HepG2 (cell line): ENCODE results near the gene ATP5F1A. TPM values are rescaled to one million over a fixed set of nuclear protein-coding genes. Genes with fewer than 3 reads are reported as not detected.

Experiments used
- CHCHD3 ChIP-seq: sonication (generic); formaldehyde crosslinking; IDR thresholded peaks from 2 replicates; pipeline ENCODE4 v1.8.0; 2022; ENCODE audit warnings: mild to moderate bottlenecking, missing genetic modification reagents, moderate library complexity
- CREM ChIP-seq, 2 experiments: sonication (generic) in 1 of 2; formaldehyde crosslinking in 1 of 2; IDR thresholded peaks; 2 replicates each; pipeline versions ENCODE4 v1.4.0 to v1.6.1; 2016 to 2020; ENCODE audit warnings: antibody characterized with exemption in 1 of 2, mild to moderate bottlenecking in 1 of 2, missing genetic modification reagents in 1 of 2
- ESRRA ChIP-seq: sonication (generic); formaldehyde crosslinking; IDR thresholded peaks from 2 replicates; pipeline ENCODE4 v1.5.1; 2020; ENCODE audit warnings: mild to moderate bottlenecking, low read depth, missing genetic modification reagents
- FOXK2 ChIP-seq: fragments of 450-650 bp; IDR thresholded peaks from 2 replicates; pipeline ENCODE4 v1.6.1; 2016
- HNF4A ChIP-seq: sonication (generic); formaldehyde crosslinking; IDR thresholded peaks from 2 replicates; pipeline ENCODE4 v1.4.0; 2020; ENCODE audit warnings: missing genetic modification reagents
- IRX3 ChIP-seq: sonication (generic); formaldehyde crosslinking; IDR thresholded peaks from 2 replicates; pipeline ENCODE4 v1.8.1; 2023; ENCODE audit warnings: mild to moderate bottlenecking, low read depth, missing genetic modification reagents, borderline replicate concordance
- LCORL ChIP-seq, 2 experiments: fragments of 450-650 bp in 1 of 2; sonication (generic) in 1 of 2; formaldehyde crosslinking in 1 of 2; IDR thresholded peaks; 2 replicates each; pipeline versions ENCODE4 v1.5.0 to v1.6.1; 2017 to 2020; ENCODE audit warnings: antibody characterized with exemption in 1 of 2, missing genetic modification reagents in 1 of 2
- PRMT3 ChIP-seq: sonication (generic); formaldehyde crosslinking; IDR thresholded peaks from 2 replicates; pipeline ENCODE4 v1.8.1; 2022; ENCODE audit warnings: low read depth, mild to moderate bottlenecking, moderate library complexity, missing genetic modification reagents, borderline replicate concordance
- RARA ChIP-seq: IDR thresholded peaks from 2 replicates; pipeline ENCODE4 v1.6.1; 2016; ENCODE audit warnings: missing genetic modification reagents, missing compliant biosample characterization
- SALL1 ChIP-seq: sonication (generic); formaldehyde crosslinking; IDR thresholded peaks from 2 replicates; pipeline ENCODE4 v1.8.0; 2022; ENCODE audit warnings: mild to moderate bottlenecking, missing genetic modification reagents
- SOX6 ChIP-seq, 2 experiments: fragments of 450-650 bp in 1 of 2; sonication (generic) in 1 of 2; formaldehyde crosslinking in 1 of 2; IDR thresholded peaks; 2 replicates each; pipeline versions ENCODE4 v1.4.0 to v1.6.1; 2017 to 2020; ENCODE audit warnings: antibody characterized with exemption in 1 of 2, mild to moderate bottlenecking in 1 of 2, missing genetic modification reagents in 1 of 2
- TEAD2 ChIP-seq: sonication (generic); formaldehyde crosslinking; IDR thresholded peaks from 2 replicates; pipeline ENCODE4 v1.9.0; 2021; ENCODE audit warnings: missing genetic modification reagents
- ZFP41 ChIP-seq: sonication (generic); formaldehyde crosslinking; IDR thresholded peaks from 2 replicates; pipeline ENCODE4 v1.4.0; 2020; ENCODE audit warnings: mild to moderate bottlenecking, missing genetic modification reagents, borderline replicate concordance
- ZNF256 ChIP-seq: sonication (generic); formaldehyde crosslinking; conservative IDR thresholded peaks from 2 replicates; pipeline ENCODE4 v1.4.0; 2020; ENCODE audit warnings: missing genetic modification reagents
- ZNF317 ChIP-seq: sonication (generic); formaldehyde crosslinking; IDR thresholded peaks from 2 replicates; pipeline ENCODE4 v1.5.0; 2020; ENCODE audit warnings: mild to moderate bottlenecking, missing genetic modification reagents
- ZNF644 ChIP-seq: IDR thresholded peaks from 2 replicates; pipeline ENCODE4 v1.6.1; 2016; ENCODE audit warnings: low read depth
- ZSCAN29 ChIP-seq: sonication (generic); formaldehyde crosslinking; conservative IDR thresholded peaks from 2 replicates; pipeline ENCODE4 v1.4.0; 2020; ENCODE audit warnings: mild to moderate bottlenecking, missing genetic modification reagents
- polyA plus RNA-seq, 8 experiments: library from polyadenylated mRNA; depleted of rRNA in 3 of 8; stranded (reverse) in 7 of 8; unstranded in 1 of 8; fragments of >200 nt; fragmentation: Illumina TruSeq in 4 of 8; extraction: Trizol in 4 of 8; gene quantifications; 2 replicates each; pipeline versions ENCODE4 v1.2.1 to v1.2.3, GENCODE V29; 2011 to 2016; ENCODE audit warnings: low read depth in 4 of 8, missing spikeins in 1 of 8, mixed read lengths in 1 of 8; ENCODE audit not compliant: insufficient read depth in 1 of 8
- total RNA-seq, 5 experiments: library from RNA; depleted of rRNA; stranded (reverse); fragments of >200 nt; fragmentation: Illumina TruSeq; extraction: Trizol; gene quantifications; 2 replicates each; pipeline ENCODE4 v1.2.3, GENCODE V29; 2016; ENCODE audit warnings: low read depth in 1 of 5
- TF ChIP-seq, protein P1 (sequence below): sonication (generic); formaldehyde crosslinking; IDR thresholded peaks from 2 replicates; pipeline ENCODE4; 2020; ENCODE audit warnings: missing genetic modification reagents, mild to moderate bottlenecking, borderline replicate concordance
- TF ChIP-seq, protein P2 (sequence below), 2 experiments: sonication (generic) in 1 of 2; formaldehyde crosslinking in 1 of 2; IDR thresholded peaks; 2 replicates each; pipeline versions ENCODE4 v1.5.1 to v1.6.1; 2011 to 2020; ENCODE audit warnings: borderline replicate concordance in 1 of 2, low read depth in 1 of 2, low read length in 1 of 2, mild to moderate bottlenecking in 1 of 2, missing genetic modification reagents in 1 of 2, moderate library complexity in 1 of 2
- TF ChIP-seq, protein P3 (sequence below): IDR thresholded peaks from 2 replicates; pipeline ENCODE4 v1.4.0; 2020; ENCODE audit warnings: mild to moderate bottlenecking, missing genetic modification reagents

ATP5F1A gene
- total and polyA plus RNA-seq, 2 of the 13 experiments (the other 11 are each of a cell fraction or from before 2014, with no cell fraction given) = 459 to 922 TPM

DNA sequence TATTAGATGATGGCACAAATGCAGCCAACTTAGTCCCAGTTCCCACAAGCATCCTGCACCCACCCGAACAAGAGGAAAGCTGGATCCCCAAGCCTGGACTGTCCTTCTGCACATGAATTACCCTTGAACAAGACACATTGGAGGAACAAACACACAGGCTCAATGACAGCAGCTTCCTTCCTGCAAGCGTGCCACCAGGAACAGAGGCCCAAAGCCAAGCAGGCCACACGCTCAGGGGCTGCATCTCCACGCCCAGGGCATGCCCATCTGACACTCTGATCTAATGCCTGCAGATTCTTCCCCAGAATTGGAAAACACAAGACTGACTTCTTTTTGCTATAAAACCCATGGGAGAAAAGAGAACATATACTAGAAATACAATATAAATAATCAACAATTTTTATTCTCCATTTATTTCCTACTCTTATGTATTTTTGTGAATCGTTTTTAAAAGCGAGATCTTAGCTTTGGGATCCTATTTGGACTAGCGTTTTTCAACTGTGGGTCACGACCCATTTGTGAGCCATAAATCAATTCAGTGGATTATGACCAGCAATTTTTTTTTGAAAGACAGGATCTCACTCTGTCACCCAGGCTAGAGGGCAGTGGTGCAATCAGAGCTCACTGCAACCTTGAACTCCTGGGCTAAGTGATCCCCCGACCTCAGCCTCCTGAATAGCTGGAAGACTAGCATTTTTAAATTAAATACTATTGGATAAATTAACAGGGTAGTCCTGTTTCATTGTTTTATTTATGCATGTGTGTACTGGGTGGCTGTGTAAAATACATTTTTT lies 60.4 kb downstream of the ATP5F1A start (continued):
- TF ChIP-seq, protein P1, sequence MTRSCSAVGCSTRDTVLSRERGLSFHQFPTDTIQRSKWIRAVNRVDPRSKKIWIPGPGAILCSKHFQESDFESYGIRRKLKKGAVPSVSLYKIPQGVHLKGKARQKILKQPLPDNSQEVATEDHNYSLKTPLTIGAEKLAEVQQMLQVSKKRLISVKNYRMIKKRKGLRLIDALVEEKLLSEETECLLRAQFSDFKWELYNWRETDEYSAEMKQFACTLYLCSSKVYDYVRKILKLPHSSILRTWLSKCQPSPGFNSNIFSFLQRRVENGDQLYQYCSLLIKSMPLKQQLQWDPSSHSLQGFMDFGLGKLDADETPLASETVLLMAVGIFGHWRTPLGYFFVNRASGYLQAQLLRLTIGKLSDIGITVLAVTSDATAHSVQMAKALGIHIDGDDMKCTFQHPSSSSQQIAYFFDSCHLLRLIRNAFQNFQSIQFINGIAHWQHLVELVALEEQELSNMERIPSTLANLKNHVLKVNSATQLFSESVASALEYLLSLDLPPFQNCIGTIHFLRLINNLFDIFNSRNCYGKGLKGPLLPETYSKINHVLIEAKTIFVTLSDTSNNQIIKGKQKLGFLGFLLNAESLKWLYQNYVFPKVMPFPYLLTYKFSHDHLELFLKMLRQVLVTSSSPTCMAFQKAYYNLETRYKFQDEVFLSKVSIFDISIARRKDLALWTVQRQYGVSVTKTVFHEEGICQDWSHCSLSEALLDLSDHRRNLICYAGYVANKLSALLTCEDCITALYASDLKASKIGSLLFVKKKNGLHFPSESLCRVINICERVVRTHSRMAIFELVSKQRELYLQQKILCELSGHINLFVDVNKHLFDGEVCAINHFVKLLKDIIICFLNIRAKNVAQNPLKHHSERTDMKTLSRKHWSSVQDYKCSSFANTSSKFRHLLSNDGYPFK (CRISPR knock-in tag) = no peak
- TF ChIP-seq LCORL (IDR thresholded peaks at IDR 0.05) (no peak), LCORL (CRISPR knock-in tag; IDR thresholded peaks at IDR 0.05) (no peak), CREM (IDR thresholded peaks at IDR 0.05) (no peak), CREM (CRISPR knock-in tag; IDR thresholded peaks at IDR 0.05) (no peak), ZNF256 (CRISPR knock-in tag) (no peak), IRX3 (CRISPR knock-in tag) (no peak), ZNF644 (CRISPR knock-in tag) (no peak), CHCHD3 (CRISPR knock-in tag) (no peak), ZSCAN29 (CRISPR knock-in tag) (no peak), ZNF317 (no peak), ESRRA (no peak), RARA (peak; percentile 67; the same call in 1 of the 2 replicates), FOXK2 (no peak), SALL1 (CRISPR knock-in tag) (peak; percentile 38; the same call in 1 of the 2 replicates), SOX6 (IDR thresholded peaks at IDR 0.05) (no peak), SOX6 (CRISPR knock-in tag; IDR thresholded peaks at IDR 0.05) (0 out of 2 replicates have a peak, but pooled peaks have one; percentile 14), ZFP41 (CRISPR knock-in tag) (no peak), PRMT3 (CRISPR knock-in tag) (no peak), TEAD2 (CRISPR knock-in tag) (no peak), HNF4A (CRISPR knock-in tag) (peak; percentile 26; the same call in 1 of the 2 replicates)
- TF ChIP-seq, protein P2, sequence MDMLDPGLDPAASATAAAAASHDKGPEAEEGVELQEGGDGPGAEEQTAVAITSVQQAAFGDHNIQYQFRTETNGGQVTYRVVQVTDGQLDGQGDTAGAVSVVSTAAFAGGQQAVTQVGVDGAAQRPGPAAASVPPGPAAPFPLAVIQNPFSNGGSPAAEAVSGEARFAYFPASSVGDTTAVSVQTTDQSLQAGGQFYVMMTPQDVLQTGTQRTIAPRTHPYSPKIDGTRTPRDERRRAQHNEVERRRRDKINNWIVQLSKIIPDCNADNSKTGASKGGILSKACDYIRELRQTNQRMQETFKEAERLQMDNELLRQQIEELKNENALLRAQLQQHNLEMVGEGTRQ (IDR thresholded peaks at IDR 0.05; ENCODE audit: low read depth, low read length) = no peak
- TF ChIP-seq, protein P2 (CRISPR knock-in tag; IDR thresholded peaks at IDR 0.05; ENCODE audit: borderline replicate concordance) = no peak
- TF ChIP-seq, protein P3, sequence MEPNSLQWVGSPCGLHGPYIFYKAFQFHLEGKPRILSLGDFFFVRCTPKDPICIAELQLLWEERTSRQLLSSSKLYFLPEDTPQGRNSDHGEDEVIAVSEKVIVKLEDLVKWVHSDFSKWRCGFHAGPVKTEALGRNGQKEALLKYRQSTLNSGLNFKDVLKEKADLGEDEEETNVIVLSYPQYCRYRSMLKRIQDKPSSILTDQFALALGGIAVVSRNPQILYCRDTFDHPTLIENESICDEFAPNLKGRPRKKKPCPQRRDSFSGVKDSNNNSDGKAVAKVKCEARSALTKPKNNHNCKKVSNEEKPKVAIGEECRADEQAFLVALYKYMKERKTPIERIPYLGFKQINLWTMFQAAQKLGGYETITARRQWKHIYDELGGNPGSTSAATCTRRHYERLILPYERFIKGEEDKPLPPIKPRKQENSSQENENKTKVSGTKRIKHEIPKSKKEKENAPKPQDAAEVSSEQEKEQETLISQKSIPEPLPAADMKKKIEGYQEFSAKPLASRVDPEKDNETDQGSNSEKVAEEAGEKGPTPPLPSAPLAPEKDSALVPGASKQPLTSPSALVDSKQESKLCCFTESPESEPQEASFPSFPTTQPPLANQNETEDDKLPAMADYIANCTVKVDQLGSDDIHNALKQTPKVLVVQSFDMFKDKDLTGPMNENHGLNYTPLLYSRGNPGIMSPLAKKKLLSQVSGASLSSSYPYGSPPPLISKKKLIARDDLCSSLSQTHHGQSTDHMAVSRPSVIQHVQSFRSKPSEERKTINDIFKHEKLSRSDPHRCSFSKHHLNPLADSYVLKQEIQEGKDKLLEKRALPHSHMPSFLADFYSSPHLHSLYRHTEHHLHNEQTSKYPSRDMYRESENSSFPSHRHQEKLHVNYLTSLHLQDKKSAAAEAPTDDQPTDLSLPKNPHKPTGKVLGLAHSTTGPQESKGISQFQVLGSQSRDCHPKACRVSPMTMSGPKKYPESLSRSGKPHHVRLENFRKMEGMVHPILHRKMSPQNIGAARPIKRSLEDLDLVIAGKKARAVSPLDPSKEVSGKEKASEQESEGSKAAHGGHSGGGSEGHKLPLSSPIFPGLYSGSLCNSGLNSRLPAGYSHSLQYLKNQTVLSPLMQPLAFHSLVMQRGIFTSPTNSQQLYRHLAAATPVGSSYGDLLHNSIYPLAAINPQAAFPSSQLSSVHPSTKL (CRISPR knock-in tag) = 0 out of 2 replicates have a peak, but pooled peaks have one; percentile 18
